Measurements from ENCODE around the gene CSNK1A1.
"Not testable (repeated sequence)": the region's sequence is repeated elsewhere in the genome, so short reads cannot be mapped to it uniquely, and the experiment has no call there.

The CSNK1A1 gene

GRCh38 chr5:149466457-149466972 lies 84.7 kb downstream of the CSNK1A1 start:
- Histone ChIP-seq H3K4me3 (ENCODE audit: low read length) (no peak overlapping the region), H3K36me3 (ENCODE audit: insufficient read depth, low read length) (no peaks in the 10 kb centered on the region), H3K27me3 (ENCODE audit: insufficient read depth, low read length) (no peaks in the 10 kb centered on the region), H3K9me3 (ENCODE audit: low read length) (no peaks in the 10 kb centered on the region), H3K4me1 (ENCODE audit: insufficient read depth, low read length) (no peaks in the 10 kb centered on the region), H2AFZ (ENCODE audit: low read depth, low read length) (no peak overlapping the region)

GRCh38 chr5:149464796-149465489 lies 86.3 kb downstream of the CSNK1A1 start:
- H3K27me3 ChIP-seq (ENCODE audit: insufficient read depth, low read length), result no peaks in the 10 kb centered on the region
- H3K36me3 ChIP-seq (ENCODE audit: insufficient read depth, low read length), result no peaks in the 10 kb centered on the region
- H3K9me3 ChIP-seq (ENCODE audit: low read length), result no peaks in the 10 kb centered on the region
- H3K4me1 ChIP-seq (ENCODE audit: insufficient read depth, low read length), result no peaks in the 10 kb centered on the region
- no peak overlapping the region for H3K4me3 ChIP-seq (ENCODE audit: low read length)
- no peak overlapping the region for H2AFZ ChIP-seq (ENCODE audit: low read depth, low read length)

GRCh38 chr5:149461907-149462306 lies 89.3 kb downstream of the CSNK1A1 start:
- H3K9me3 ChIP-seq (ENCODE audit: low read length); H3K27me3 ChIP-seq (ENCODE audit: insufficient read depth, low read length); H3K4me3 ChIP-seq (ENCODE audit: low read length); H3K36me3 ChIP-seq (ENCODE audit: insufficient read depth, low read length); H2AFZ ChIP-seq (ENCODE audit: low read depth, low read length); H3K4me1 ChIP-seq (ENCODE audit: insufficient read depth, low read length): not testable (repeated sequence)

GRCh38 chr5:149459891-149460290 lies 91.3 kb downstream of the CSNK1A1 start:
- H3K9me3 ChIP-seq (ENCODE audit: low read length), result no peaks in the 10 kb centered on the region
- no peak overlapping the region for H2AFZ ChIP-seq (ENCODE audit: low read depth, low read length)
- no peak overlapping the region for H3K4me3 ChIP-seq (ENCODE audit: low read length)
- H3K27me3 ChIP-seq (ENCODE audit: insufficient read depth, low read length), result no peaks in the 10 kb centered on the region
- H3K4me1 ChIP-seq (ENCODE audit: insufficient read depth, low read length), result no peaks in the 10 kb centered on the region
- H3K36me3 ChIP-seq (ENCODE audit: insufficient read depth, low read length), result no peaks in the 10 kb centered on the region

- H3K4me1 ChIP-seq (ENCODE audit: insufficient read depth, low read length), result peaks cover 1% of the 10 kb centered on the region
- H3K9me3 ChIP-seq (ENCODE audit: low read length), result no peaks in the 10 kb centered on the region
- no peak overlapping the region for H2AFZ ChIP-seq (ENCODE audit: low read depth, low read length)
- H3K4me3 ChIP-seq (ENCODE audit: low read length), result no peak overlapping the region
- no peaks in the 10 kb centered on the region for H3K36me3 ChIP-seq (ENCODE audit: insufficient read depth, low read length)
- no peaks in the 10 kb centered on the region for H3K27me3 ChIP-seq (ENCODE audit: insufficient read depth, low read length)
Measured at GRCh38 chr5:149457393-149457763, 93.9 kb downstream of the CSNK1A1 start.

- H3K9me3 ChIP-seq (ENCODE audit: low read length), result no peaks in the 10 kb centered on the region
- H3K36me3 ChIP-seq (ENCODE audit: insufficient read depth, low read length), result no peaks in the 10 kb centered on the region
- no peak overlapping the region for H2AFZ ChIP-seq (ENCODE audit: low read depth, low read length)
- peaks cover 7% of the 10 kb centered on the region for H3K4me1 ChIP-seq (ENCODE audit: insufficient read depth, low read length)
- no peaks in the 10 kb centered on the region for H3K27me3 ChIP-seq (ENCODE audit: insufficient read depth, low read length)
- no peak overlapping the region for H3K4me3 ChIP-seq (ENCODE audit: low read length)
Measured at GRCh38 chr5:149456597-149457392, 94.4 kb downstream of the CSNK1A1 start.

GRCh38 chr5:149455889-149456409 lies 95.3 kb downstream of the CSNK1A1 start:
- H3K36me3 ChIP-seq (ENCODE audit: insufficient read depth, low read length), result no peaks in the 10 kb centered on the region
- no peak overlapping the region for H2AFZ ChIP-seq (ENCODE audit: low read depth, low read length)
- H3K27me3 ChIP-seq (ENCODE audit: insufficient read depth, low read length), result no peaks in the 10 kb centered on the region
- H3K4me3 ChIP-seq (ENCODE audit: low read length), result no peak overlapping the region
- H3K9me3 ChIP-seq (ENCODE audit: low read length), result no peaks in the 10 kb centered on the region
- peaks cover 8% of the 10 kb centered on the region for H3K4me1 ChIP-seq (ENCODE audit: insufficient read depth, low read length)

- Histone ChIP-seq H3K4me1 (ENCODE audit: insufficient read depth, low read length) (peaks cover 8% of the 10 kb centered on the region), H3K27me3 (ENCODE audit: insufficient read depth, low read length) (no peaks in the 10 kb centered on the region), H2AFZ (ENCODE audit: low read depth, low read length) (no peak overlapping the region), H3K9me3 (ENCODE audit: low read length) (no peaks in the 10 kb centered on the region), H3K4me3 (ENCODE audit: low read length) (no peak overlapping the region), H3K36me3 (ENCODE audit: insufficient read depth, low read length) (no peaks in the 10 kb centered on the region)
Measured at GRCh38 chr5:149453618-149454415, 97.4 kb downstream of the CSNK1A1 start.

GRCh38 chr5:149452665-149453617 lies 98.3 kb downstream of the CSNK1A1 start:
- no peak overlapping the region for H3K4me3 ChIP-seq (ENCODE audit: low read length)

GRCh38 chr5:149452007-149452664 lies 99.1 kb downstream of the CSNK1A1 start:
- H3K9me3 ChIP-seq (ENCODE audit: low read length), result no peaks in the 10 kb centered on the region
- H3K4me1 ChIP-seq (ENCODE audit: insufficient read depth, low read length), result peaks cover 8% of the 10 kb centered on the region
- H2AFZ ChIP-seq (ENCODE audit: low read depth, low read length), result peak overlapping the region; percentile 12
- H3K27me3 ChIP-seq (ENCODE audit: insufficient read depth, low read length), result no peaks in the 10 kb centered on the region
- H3K36me3 ChIP-seq (ENCODE audit: insufficient read depth, low read length), result no peaks in the 10 kb centered on the region
- H3K4me3 ChIP-seq (ENCODE audit: low read length), result no peak overlapping the region

More at GRCh38 chr5:149452665-149453617, 98.3 kb downstream of the CSNK1A1 start:
- H3K9me3 ChIP-seq (ENCODE audit: low read length), result no peaks in the 10 kb centered on the region
- no peaks in the 10 kb centered on the region for H3K27me3 ChIP-seq (ENCODE audit: insufficient read depth, low read length)
- H2AFZ ChIP-seq (ENCODE audit: low read depth, low read length), result no peak overlapping the region
- no peaks in the 10 kb centered on the region for H3K36me3 ChIP-seq (ENCODE audit: insufficient read depth, low read length)
- peaks cover 8% of the 10 kb centered on the region for H3K4me1 ChIP-seq (ENCODE audit: insufficient read depth, low read length)

GRCh38 chr5:149450199-149450598 lies 101.0 kb downstream of the CSNK1A1 start:
- Histone ChIP-seq H3K27me3 (ENCODE audit: insufficient read depth, low read length) (no peaks in the 10 kb centered on the region), H2AFZ (ENCODE audit: low read depth, low read length) (no peak overlapping the region), H3K4me1 (ENCODE audit: insufficient read depth, low read length) (peaks cover 8% of the 10 kb centered on the region), H3K4me3 (ENCODE audit: low read length) (no peak overlapping the region), H3K9me3 (ENCODE audit: low read length) (no peaks in the 10 kb centered on the region), H3K36me3 (ENCODE audit: insufficient read depth, low read length) (no peaks in the 10 kb centered on the region)

Measured in neuron (in vitro differentiated cells).